Amniotic epithelial cell (primary cell): ENCODE measurements around the gene PECR.
A peak's percentile ranks its signal among the peaks of the same experiment; 100 is the strongest.

Source experiments
- DNase-seq: peaks from one replicate; pipeline ENCODE4 v3.0.0-alpha.2; 2010; ENCODE audit warnings: low read depth

PECR gene

DNA sequence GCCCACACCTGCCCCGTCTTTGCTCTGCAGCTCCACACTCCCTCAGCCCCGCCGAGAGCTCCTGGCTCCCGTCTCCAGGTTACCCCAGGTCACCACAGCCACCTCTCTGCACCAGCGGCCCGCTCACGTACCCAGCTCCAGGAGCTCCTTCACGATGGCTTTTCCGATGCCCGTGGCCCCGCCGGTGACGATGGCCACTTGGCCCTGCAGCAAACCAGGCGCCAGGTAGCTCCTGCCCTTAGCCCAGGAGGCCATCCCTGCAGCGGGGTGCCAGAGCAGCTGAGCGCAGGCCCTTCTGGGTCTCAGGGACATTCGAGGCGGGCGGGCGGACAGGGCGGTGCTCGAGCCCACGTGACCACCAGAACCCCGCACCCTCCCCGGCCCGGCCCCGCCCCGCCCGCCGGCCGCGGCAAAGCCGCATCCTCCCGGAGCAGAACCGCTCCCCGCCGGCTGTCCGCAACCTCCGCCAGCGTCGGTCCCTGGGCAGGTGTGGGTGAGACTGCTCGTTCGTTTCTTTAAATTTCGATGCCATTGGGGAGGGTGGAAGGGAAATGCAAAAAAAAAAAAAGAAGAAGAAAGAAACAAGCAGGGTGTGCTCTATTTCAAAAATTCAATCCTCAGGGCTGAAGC, at the start of gene PECR, which contains the start of gene TMEM169:
Gene PECR, minus strand, starts transcription at position 323 of the 630 bp plus-strand sequence. Its CDS starts 68 bp downstream, at position 255.
Gene TMEM169, plus strand, starts transcription at position 433 of the 630 bp plus-strand sequence. CDS start 14,045 bp downstream, outside the sequence.
- DNase-seq, result peak; percentile 35

DNA sequence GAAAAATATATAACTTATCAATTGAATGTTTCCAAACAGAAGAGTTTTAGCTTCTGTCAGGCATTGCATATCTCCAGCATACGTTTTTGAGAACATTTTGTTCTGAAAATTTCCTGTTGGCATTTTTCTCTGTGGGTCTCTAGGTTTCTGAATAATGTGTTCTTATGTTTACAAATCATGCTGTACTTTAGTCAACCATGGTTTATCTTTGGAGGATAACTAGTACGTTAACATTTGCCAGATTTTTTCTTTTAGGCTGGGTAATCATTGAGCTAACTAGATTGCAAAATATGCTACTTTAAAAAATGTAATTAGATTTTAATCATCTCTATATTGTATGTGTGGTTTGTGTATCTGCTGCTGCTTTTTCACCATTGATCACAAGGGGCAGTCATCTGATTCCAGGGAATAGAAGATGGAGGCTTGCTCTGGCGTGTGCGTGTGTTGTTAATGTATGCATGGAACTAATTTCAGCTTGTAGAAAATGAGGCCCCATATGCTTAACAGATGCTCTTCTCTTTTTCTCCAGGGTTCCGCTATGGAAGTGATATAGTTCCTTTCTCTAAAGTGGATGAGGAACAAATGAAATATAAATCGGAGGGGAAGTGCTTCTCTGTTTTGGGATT, 48.9 kb upstream of the PECR start:
- DNase-seq, result peak; percentile 81

DNA sequence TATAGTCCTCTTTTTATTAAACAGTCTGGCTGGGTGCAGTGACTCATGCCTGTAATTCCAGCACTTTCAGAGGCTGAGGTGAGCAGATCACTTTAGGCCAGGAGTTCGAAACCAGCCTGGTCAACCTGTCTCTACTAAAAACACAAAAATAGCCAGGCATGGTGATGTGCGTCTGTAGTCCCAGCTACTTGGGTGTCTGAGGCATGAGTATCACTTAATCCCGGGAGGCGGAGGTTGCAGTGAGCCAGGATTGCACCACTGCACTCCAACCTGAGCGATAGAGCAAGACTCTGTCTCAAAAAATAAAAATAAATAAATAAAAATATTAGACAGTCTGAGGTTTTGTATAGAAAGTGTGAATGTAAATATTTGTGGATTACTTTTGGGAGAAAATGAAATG, 45.3 kb upstream of the PECR start:
- peak; percentile 57 for DNase-seq

DNA sequence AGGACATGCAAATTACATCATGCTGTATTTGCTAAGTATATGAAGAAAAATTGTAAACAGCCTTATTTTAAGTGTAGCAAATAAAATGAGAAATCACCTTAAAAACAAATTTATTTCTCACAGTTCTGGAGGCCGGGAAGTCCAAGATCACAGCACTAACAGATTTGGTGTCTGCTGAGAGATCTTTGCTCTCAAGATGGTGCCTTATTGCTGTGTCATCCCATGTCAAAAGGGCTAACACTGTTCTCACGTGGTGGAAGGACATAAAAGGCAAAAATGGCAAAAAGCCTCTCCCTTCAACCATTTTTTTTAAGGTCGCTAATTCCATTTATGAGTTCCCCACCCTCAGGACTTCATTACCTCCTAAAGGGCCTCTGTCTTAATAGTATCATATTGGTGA, 39.6 kb upstream of the PECR start:
- DNase-seq, result no peak

DNA sequence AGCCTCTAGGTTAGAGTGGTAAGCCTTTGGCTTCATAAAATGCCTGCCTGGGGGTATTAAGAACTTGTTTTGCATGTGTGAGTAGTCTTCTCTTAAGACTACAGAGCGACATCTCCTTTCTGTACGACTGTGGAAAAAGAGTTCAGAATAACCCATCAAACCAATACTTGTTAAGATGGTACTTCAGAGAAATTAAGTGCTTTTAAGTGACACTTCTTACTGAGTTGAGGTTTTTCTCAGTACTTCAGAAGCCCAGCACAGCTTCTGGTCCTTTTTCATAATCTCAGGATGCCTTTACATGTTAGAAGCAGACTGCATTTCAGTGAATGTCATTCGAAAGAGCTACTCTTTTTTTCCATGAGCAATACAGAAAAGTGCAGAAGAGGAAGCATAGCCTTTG, 38.4 kb upstream of the PECR start:
- no peak for DNase-seq

DNA sequence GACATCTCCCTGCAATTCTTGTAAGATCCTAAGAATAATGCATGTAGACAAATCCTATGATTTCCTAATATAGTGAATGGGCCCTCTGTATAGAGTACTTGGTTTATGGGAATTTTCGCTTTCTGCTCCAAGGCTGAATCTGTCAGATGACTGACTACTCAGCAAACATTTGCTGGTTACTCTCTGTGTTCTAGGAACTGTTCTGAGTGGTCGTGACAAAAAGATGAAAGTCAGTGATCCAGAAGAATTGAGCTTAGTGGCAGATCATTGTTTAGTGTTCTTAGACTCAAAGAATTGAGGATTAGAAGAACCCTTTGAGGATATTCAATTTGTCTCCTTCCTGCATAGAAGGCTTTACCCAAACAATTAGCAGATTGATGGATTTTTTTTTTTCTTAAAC, 37.5 kb upstream of the PECR start:
- no peak for DNase-seq

DNA sequence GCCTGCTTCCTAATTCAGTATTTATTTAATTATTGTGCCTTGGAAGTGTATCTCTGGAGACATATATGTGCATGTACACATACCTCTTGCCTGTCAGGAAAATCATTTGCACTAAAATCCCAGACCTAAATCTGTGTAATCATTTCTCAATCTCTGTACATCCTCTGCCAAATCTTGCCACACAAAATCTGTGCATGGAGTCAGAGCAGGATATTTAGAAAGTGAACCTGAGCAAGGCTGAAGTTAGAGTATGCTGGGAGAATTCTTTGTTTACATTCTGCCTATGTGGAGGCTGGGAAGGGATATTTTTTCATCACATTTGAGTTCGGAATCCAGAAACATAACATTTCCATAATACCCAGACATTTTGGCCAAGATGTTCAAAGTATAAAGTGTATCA, 36.9 kb upstream of the PECR start:
- DNase-seq, result peak; percentile 36

DNA sequence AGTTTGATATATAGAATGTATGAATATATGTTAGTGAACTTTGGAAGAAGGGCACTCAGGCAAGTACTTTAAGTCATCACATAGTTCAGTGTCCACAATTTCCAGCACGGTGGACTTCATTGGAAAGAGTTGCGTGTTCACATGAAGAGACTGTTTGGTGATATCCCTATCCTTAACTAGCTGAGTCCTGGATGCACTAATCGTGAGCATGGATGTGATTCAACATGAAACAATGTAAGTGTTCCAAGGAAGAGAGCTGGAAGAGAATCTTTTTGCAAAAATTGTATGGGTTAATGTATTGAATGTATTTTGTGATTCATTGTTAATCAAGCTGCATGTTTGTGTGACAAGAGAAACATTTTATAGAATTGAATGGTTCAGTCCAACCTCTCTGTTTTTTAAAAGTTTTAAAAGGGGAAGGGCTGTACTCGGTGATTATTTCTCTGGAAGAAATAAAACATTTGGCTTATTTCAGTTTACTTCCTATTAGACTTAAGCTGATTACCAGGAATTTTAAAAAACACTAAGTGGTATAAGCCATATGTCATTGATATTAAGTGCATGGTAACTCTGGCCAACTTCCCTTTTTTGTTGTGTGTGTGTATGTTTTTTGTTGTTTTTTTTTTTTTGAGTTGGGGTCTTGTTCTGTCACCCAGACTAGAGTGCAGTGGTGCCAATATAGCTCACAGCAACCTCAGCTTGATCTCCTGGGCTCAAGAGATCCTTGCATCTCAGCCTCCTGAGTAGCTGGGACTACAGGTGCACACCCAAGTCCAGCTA, 36.1 kb upstream of the PECR start:
- no peak for DNase-seq

DNA sequence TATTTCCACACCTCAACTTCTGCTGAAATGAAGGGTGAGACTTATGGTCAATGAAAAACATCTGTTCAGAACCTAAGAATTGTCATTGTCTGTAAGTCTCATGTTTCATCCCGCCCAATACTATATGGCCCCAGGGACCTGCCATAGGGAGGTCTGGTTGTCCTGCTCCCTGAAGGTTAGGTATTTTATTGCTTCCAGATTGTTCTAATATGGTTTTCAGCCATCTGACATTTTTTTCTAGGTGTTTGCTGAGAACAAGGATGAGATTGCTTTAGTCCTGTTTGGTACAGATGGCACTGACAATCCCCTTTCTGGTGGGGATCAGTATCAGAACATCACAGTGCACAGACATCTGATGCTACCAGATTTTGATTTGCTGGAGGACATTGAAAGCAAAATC, 34.8 kb upstream of the PECR start:
- no peak for DNase-seq

DNA sequence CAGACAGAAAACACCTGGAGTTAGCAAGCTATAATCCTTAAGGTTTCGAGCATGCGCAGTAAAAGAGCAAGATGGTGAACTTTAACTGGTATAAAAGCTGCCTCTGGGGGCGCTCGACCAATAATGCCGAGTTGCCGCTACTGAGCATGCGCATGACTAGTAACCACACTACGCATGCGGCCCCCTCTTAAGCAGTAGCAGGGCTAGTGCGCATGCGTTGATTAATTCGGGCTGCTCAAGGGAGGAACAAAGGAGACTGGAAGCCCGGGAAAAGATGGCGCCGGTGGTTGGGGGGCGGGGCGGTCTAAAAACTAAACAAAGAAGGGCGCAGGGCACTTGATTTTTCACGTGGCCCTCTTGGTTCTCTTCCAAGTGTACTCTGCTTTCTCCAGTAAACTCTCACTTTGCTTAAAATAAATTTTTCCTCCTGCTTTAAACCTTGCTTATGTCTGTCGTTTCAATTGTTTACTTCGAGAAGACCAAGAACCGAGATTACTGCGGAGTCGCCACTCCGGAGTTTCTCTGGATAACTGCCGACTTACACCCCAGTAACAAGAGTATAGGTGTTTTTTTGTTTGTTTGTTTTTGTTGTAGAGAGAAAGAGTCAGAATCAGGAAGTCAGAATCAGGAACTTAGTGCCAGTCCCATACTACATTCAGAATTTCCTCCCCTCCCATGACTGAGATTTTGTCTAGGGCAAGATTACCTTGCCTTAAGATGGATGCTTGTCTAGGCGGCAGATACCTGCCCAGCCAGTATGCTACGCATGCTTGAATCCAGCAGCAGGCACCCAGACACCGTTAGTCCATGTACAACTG, 33.3 kb upstream of the PECR start:
- peak; percentile 97 for DNase-seq

DNA sequence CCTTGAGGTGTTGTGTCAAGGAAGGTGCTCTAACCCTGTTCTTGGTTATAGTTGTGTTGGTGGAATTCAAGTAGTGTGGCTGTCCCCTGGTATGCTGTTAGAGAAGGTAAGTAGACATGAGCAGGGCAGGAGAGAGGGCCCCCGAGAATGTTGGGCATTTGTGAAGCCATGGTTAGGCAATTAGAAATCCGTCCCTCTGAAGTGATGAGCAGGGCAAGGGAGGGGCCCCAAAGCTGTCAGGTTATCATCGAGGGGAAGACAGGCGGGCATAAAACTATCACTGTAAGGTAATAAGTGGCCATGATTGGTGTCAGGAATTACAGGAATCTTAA, 32.7 kb upstream of the PECR start:
- DNase-seq, result no peak

DNA sequence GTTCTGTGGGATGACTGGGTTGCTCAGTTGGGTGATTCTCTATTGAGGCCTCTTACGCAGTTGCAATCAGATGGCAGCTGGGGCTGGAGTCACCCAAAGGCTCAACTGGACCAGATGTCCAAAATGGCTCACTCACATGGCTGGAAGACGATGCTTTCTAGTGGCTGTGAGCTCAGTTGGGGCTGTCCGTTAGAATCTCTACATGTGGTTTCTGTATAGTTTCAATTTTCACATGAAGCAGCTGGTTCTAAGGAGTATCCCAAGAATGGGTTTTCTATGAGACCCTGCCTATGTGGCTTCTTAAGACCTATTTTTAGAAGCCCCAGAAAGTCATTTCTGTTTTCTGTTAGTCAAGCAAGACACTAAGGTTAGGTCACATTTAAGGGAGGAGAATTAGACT, 32.0 kb upstream of the PECR start:
- no peak for DNase-seq

DNA sequence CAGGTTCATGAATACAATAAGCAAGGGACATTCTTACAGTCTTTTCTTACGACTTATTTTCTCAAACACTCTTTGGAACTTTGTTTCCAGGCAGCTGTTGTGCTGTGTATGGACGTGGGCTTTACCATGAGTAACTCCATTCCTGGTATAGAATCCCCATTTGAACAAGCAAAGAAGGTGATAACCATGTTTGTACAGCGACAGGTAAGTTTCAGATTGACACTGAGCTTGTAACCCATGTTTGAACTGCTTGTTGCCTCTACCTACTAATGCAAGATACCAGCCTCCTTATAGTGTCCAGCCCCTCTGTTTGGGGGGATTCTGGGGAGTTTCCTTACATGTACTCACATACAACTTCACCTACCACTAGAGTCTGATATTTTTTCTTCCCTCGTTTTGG, 31.3 kb upstream of the PECR start:
- DNase-seq, result no peak

DNA sequence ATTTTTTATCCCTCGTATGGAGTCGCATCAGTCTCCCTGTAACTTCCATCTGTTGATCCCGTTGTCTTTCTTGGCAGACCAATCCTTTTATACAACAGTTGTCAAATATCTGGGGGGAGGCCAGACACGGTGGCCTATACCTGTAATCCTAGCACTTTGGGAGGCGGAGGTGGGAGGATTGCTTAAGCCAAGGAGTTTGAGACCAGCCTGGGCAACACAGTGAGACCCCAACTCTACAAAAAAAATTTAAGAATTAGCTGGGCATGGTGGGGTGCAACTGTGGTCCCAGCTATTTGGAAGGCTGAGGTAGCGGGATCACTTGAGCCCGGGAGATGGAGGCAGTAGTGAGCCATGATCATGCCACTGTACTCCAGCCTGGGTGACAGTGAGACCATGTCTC, 29.5 kb upstream of the PECR start:
- DNase-seq, result no peak

DNA sequence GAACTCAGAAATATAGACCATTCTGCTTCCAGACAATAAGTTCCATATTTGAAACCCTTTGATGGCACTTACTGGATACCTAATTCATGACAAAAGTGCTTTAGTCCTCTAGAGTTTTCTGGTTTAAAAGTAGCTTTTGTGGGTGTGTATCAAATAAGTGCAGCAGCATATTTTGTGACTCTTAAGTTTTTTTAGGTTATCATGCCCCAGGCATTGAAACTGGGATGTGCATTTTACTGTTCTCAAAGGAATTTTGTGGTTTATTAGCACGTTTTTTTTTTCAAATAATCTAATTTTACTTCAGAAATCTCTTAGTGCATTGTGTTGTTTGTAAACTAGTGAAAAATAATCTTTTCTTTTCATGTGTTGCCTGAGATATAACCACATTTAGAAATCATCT, 29.0 kb upstream of the PECR start:
- no peak for DNase-seq

DNA sequence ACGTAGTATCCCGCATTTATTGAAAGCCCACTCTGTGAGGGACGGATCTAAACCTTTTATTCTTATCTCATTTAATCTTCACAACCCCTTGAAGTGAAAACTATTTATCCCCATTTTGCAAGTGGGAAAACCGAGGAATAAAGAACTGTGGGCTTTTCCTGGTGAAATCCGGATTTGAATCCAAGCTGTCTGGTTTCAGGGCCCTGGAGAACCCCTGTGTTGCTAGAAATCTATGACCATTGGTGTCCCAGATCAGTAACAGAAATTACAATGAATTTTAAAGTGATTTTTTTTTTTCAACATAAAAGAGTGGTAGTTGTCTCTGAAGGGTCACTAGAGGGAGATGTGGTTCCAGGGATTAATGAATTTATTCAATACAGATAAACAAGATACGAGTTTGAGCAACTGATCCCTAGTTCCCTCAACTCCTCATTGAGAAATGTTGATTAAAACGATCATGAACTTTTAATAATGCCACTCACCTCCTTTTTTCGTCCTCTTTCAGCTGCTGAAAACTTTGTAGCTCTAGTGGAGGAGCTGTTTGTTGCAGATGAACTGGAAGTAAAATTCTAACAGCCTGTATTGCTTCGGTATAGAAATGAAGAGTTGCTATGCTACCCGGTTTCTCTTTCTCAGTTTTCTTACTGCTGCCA, 28.5 kb upstream of the PECR start:
- peak; percentile 71 for DNase-seq

DNA sequence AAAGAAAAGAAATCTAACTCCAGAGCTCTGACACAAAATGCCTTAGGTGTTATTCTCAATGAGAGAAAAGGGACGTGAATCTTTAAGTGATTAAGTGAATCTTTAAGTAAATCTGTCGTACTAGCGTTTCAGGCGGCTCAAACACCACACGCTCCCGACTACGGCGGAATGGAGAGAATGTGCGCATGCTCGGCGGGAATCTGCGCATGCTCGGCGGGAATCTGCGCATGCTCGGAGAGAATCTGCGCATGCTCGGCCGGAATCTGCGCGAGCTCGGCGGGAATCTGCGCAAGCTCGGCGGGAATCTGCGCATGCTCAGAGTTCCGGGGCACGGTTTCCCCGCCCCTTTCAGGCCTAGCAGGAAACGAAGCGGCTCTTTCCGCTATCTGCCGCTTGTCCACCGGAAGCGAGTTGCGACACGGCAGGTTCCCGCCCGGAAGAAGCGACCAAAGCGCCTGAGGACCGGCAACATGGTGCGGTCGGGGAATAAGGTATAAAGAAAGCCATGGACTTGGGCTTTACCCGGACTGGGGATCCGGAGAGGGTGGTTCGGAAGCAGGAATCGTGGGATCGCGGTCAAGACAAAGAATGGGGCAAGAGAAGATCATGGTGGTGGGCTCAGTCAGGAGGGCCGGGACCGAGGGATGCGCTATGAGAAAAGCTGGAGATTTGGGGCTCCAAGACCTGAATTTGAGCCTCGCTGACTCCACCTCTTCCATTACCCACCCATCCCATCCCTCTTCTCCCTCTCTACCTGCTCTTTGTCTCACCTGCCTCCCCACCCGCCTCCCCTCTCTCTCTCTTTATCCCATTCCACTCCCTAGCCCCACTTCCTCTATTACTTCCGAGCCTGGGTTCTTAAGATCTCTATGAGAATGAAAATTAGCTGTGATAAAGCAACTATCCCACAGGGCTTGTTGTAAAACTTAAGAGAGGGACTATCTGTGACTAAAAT, 27.6 kb upstream of the PECR start, which contains the start of gene XRCC5:
Gene XRCC5, plus strand, starts transcription at position 382 of the 955 bp plus-strand sequence. Its CDS starts 89 bp downstream, at position 471.
- peak; percentile 93 for DNase-seq

DNA sequence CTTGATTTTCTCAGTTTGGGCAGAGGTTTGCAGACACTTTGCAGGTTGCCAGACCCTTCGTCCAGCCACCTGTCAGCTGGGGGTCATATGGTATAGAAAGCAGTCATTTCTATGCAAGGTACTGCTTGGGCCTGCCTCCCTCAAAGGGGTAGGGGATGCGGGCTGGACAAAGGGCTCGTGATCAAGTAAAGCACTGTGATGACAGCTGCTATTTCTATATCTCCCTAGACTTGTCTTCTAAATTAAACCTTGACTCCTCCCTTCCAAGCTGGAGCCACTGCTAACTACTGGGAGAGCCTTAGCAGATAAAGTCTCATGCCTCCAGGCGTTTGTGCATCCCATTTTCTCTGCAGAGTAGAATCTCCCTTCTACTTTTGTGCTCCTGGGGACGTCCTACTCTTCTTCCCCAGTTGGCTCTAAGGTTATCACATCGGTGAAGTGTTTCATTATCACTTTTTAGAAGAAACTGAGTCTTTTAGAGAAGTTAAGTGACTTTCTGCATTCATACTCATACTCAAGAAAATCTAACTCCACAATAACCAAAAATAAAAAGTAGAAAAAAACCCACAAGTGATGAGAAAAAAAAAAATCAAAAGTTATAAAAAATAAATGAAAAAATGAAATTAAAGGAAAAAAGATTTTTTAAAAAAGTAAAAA, 26.8 kb upstream of the PECR start:
- no peak for DNase-seq

DNA sequence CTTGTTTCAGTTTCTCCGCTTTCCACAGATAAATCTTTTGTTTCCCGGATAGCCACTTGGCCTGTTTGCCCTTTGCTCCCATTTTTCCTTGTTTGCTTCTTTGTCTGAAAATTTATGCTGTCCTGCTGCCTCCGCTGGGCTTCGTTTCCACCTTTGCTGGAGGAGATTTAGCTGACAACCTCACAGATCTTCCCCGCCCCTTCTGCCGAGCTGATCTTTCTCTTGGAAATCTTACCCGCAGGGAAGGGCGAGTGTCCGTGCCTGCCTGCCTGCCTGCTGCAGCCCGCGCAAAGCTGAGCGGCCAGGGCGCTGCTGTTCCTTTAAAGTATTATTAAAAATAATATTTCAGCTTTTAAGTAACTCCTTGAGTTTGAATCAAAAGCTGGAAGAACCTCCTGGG, 26.2 kb upstream of the PECR start:
- DNase-seq, result no peak

DNA sequence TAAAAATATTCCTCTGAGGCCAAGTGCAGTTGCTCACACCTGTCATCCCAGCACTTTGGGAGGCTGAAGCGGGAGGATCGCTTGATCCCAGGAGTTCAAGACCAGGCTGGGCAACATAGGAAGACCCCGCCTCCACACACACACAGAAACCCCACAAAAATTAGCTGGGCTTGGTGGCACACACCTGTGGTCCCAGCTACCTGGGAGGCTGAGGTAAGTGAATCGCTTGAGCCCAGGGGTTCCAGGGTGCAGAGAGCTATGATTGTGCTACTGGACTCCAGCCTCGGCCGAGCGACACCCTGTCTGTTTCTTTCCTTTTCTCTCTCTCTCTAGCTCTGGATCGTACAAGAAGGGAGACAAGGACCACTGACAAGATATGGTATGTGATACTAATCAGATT, 25.7 kb upstream of the PECR start:
- DNase-seq, result no peak
